GM12874 (cell line): Measurements from ENCODE around the gene RPS6KA2.

Experiments
- CTCF ChIP-seq: IDR thresholded peaks from 2 replicates; pipeline ENCODE4 v1.5.1; 2011; ENCODE audit warnings: low read depth, mild to moderate bottlenecking, control low read depth, low read length, moderate library complexity; ENCODE audit not compliant: insufficient read depth

The RPS6KA2 gene

GRCh38 chr6:166586424-166587156 is 40.5 kb downstream of the RPS6KA2 start, which contains the start of gene RAMACL:
Gene RAMACL, minus strand, starts transcription at chr6:166586678. Its CDS starts 201 bp downstream, at chr6:166586477.
- no peak for TF ChIP-seq CTCF

DNA sequence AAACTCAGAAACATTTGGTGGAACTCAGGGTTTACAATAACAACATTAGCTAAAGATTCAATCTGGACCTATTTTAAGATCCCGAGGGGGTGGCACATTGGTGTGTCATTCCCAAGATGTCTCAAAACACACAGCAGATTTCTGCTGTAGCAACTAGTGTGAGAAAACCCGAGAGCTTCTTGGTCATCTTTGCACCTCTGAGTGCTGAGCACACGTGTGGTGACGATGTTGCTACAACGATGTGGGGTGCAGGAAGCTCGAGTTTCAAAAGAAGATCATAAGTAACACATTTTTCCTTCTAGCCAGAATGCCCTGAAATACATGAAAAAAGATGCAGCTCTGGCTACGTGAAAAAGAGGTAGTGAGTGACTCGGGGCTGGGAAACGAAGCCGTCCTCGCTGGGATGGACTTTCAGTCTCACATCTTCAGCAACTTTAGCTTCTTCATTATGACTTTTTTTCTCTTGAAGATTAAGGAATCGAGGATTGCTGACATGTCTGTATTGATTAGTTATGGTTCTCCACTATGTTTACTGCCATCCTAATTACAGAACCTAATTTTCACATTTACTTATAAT is 42.1 kb downstream of the RPS6KA2 start:
- TF ChIP-seq CTCF: no peak

DNA sequence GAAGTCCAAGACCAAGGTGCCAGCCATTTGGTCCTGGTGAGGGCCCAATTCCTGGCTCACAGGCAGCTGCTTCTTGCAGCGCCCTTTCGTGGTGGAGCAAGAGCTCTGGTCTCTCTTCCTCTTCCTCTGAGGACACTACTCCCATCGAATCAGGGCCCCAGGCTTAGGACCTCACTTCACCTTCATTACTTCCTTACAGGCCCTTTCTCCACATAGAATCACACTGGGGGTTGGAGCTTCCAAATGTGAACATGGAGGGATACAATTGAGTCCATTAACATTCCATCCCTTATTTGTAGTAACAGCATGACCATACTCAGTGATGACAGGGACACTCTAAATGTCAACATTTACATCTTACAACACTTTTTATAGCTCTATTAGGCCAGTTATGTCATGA is 42.9 kb downstream of the RPS6KA2 start:
- TF ChIP-seq CTCF: no peak

GRCh38 chr6:166583230-166583965 is 43.7 kb downstream of the RPS6KA2 start:
- no peak for TF ChIP-seq CTCF

DNA sequence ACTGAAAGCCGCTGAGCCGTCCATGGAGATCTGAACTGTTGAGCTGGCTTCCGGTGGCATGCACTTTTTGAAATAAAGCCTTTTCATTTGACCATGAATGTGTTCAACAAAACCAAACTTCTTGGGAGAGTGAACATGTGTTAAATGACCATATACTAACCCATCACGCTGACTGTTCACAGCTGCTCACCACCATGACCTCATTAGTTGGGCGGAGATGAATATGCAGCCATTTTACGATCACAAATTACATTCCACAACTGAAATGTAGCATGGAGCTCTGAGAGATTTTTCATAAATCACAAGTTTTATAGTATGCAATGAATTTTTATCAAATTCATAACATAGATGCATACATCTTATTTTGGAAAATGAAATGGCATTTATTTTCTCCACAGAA is 44.8 kb downstream of the RPS6KA2 start:
- TF ChIP-seq CTCF: no peak

GRCh38 chr6:166581091-166581511 is 46.0 kb downstream of the RPS6KA2 start:
- TF ChIP-seq CTCF: no peak
